HepG2 (cell line): ENCODE results near the gene EPHX1. TPM values are rescaled to one million over a fixed set of nuclear protein-coding genes. Genes with fewer than 3 reads are reported as not detected.

Experiments used
- CBX5 ChIP-seq: sonication (generic); formaldehyde crosslinking; IDR thresholded peaks from 2 replicates; pipeline ENCODE4 v1.4.0; 2020; ENCODE audit warnings: missing genetic modification reagents, borderline replicate concordance
- CREM ChIP-seq, 2 experiments: sonication (generic) in 1 of 2; formaldehyde crosslinking in 1 of 2; IDR thresholded peaks; 2 replicates each; pipeline versions ENCODE4 v1.4.0 to v1.6.1; 2016 to 2020; ENCODE audit warnings: antibody characterized with exemption in 1 of 2, mild to moderate bottlenecking in 1 of 2, missing genetic modification reagents in 1 of 2
- FOSL2 ChIP-seq: sonication (generic); formaldehyde crosslinking; IDR thresholded peaks from 2 replicates; pipeline ENCODE4 v1.4.0; 2020; ENCODE audit warnings: missing genetic modification reagents
- FOXA1 ChIP-seq, 2 experiments: fragments of 450-650 bp in 1 of 2; sonication (generic) in 1 of 2; formaldehyde crosslinking in 1 of 2; IDR thresholded peaks; 2 replicates each; pipeline versions ENCODE4 v1.4.0 to v1.6.1; 2016 to 2020; ENCODE audit warnings: missing genetic modification reagents in 1 of 2
- HDAC2 ChIP-seq: sonication (generic); formaldehyde crosslinking; IDR thresholded peaks from 2 replicates; pipeline ENCODE4 v1.4.0; 2020; ENCODE audit warnings: missing genetic modification reagents
- LCORL ChIP-seq, 2 experiments: fragments of 450-650 bp in 1 of 2; sonication (generic) in 1 of 2; formaldehyde crosslinking in 1 of 2; IDR thresholded peaks; 2 replicates each; pipeline versions ENCODE4 v1.5.0 to v1.6.1; 2017 to 2020; ENCODE audit warnings: antibody characterized with exemption in 1 of 2, missing genetic modification reagents in 1 of 2
- MED1 ChIP-seq: sonication (generic); formaldehyde crosslinking; IDR thresholded peaks from 2 replicates; pipeline ENCODE4 v1.4.0; 2020; ENCODE audit warnings: missing genetic modification reagents
- NFIC ChIP-seq: IDR thresholded peaks from 2 replicates; pipeline ENCODE4 v1.6.1; 2012; ENCODE audit warnings: mild to moderate bottlenecking, low read length, inconsistent platforms
- RARA ChIP-seq: IDR thresholded peaks from 2 replicates; pipeline ENCODE4 v1.6.1; 2016; ENCODE audit warnings: missing genetic modification reagents, missing compliant biosample characterization
- SAFB2 ChIP-seq: sonication (generic); formaldehyde crosslinking; IDR thresholded peaks from 2 replicates; pipeline ENCODE4 v1.5.1; 2020; ENCODE audit warnings: missing genetic modification reagents, low read depth, mild to moderate bottlenecking, borderline replicate concordance
- SP5 ChIP-seq: IDR thresholded peaks from 2 replicates; pipeline ENCODE4 v1.6.1; 2016; ENCODE audit warnings: low read depth, borderline replicate concordance
- ZBTB20 ChIP-seq: sonication (generic); formaldehyde crosslinking; IDR thresholded peaks from 2 replicates; pipeline ENCODE4 v1.8.1; 2023; ENCODE audit warnings: missing genetic modification reagents, low read depth, mild to moderate bottlenecking, borderline replicate concordance
- ZNF263 ChIP-seq: sonication (generic); formaldehyde crosslinking; IDR thresholded peaks from 2 replicates; pipeline ENCODE4 v1.4.0; 2020; ENCODE audit warnings: missing genetic modification reagents
- ZNF337 ChIP-seq: sonication (generic); formaldehyde crosslinking; IDR thresholded peaks from 2 replicates; pipeline ENCODE4 v1.5.1; 2020; ENCODE audit warnings: missing genetic modification reagents, low read depth, mild to moderate bottlenecking, borderline replicate concordance
- ZNF451 ChIP-seq: sonication (generic); formaldehyde crosslinking; IDR thresholded peaks from 2 replicates; pipeline ENCODE4 v1.5.0; 2020; ENCODE audit warnings: mild to moderate bottlenecking, missing genetic modification reagents
- ZNF556 ChIP-seq: sonication (generic); formaldehyde crosslinking; IDR thresholded peaks from 2 replicates; pipeline ENCODE4 v1.4.0; 2020; ENCODE audit warnings: mild to moderate bottlenecking, missing genetic modification reagents, borderline replicate concordance
- ZNF776 ChIP-seq: sonication (generic); formaldehyde crosslinking; IDR thresholded peaks from 2 replicates; pipeline ENCODE4 v1.4.0; 2020; ENCODE audit warnings: mild to moderate bottlenecking, missing genetic modification reagents
- polyA plus RNA-seq, 8 experiments: library from polyadenylated mRNA; depleted of rRNA in 3 of 8; stranded (reverse) in 7 of 8; unstranded in 1 of 8; fragments of >200 nt; fragmentation: Illumina TruSeq in 4 of 8; extraction: Trizol in 4 of 8; gene quantifications; 2 replicates each; pipeline versions ENCODE4 v1.2.1 to v1.2.3, GENCODE V29; 2011 to 2016; ENCODE audit warnings: low read depth in 4 of 8, missing spikeins in 1 of 8, mixed read lengths in 1 of 8; ENCODE audit not compliant: insufficient read depth in 1 of 8
- total RNA-seq, 5 experiments: library from RNA; depleted of rRNA; stranded (reverse); fragments of >200 nt; fragmentation: Illumina TruSeq; extraction: Trizol; gene quantifications; 2 replicates each; pipeline ENCODE4 v1.2.3, GENCODE V29; 2016; ENCODE audit warnings: low read depth in 1 of 5
- TF ChIP-seq, protein P1 (sequence below): sonication (generic); formaldehyde crosslinking; IDR thresholded peaks from 2 replicates; pipeline ENCODE4 v1.5.1; 2020; ENCODE audit warnings: mild to moderate bottlenecking, missing genetic modification reagents, moderate library complexity
- TF ChIP-seq, protein P2 (sequence below): sonication (generic); formaldehyde crosslinking; IDR thresholded peaks from 2 replicates; pipeline ENCODE4 v1.4.0; 2020; ENCODE audit warnings: mild to moderate bottlenecking, missing genetic modification reagents, borderline replicate concordance

Gene EPHX1
- total and polyA plus RNA-seq, 2 of the 13 experiments (the other 11 are each of a cell fraction or from before 2014, with no cell fraction given) = 27.7 to 36.5 TPM

DNA sequence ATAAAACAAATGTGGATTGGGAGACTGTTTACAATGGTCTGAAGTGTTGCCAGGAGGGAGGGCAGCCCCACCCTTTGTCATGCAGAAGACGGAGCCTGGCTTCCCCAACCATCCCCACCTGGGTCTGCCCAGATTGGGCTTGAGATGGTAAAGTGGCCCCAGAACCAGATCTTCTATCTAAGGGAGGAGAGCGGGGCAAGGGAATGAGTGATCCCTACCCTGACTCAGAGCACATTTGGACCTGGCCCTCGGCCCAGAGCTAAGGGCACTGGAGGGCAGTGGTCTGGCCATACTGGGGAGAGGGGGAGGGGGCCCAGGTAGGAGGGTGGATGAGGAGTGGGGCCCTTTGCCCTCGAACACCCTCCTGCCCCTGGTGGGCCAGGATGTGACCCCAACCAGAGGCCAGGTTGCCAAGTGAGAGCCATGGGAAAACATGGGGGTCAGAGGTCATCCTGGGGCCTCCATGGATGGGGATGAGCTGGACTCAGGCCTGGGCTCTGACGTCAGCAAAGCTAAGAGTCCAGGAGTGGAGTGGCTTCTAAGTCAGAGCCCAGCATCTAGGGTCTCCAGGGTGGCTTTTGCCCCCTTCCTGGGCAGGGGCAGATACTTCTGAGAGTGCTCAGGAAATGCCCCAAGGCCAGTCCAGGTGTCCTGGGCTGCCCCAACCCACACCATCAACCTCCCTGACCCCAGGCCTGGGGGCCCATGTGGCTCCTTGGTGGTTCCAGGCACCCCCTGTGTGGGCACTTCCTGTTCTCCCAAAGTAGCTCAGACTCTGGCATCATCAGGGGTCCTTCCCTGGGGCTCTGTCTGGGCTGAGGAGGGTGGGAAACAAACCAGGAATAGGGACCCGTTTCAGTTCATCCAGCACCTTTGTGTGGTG lies 80.7 kb downstream of the EPHX1 start (continued):
- no peak for TF ChIP-seq ZNF337 (CRISPR knock-in tag)
- no peak for TF ChIP-seq FOXA1 (IDR thresholded peaks at IDR 0.05)
- TF ChIP-seq FOXA1 (CRISPR knock-in tag; IDR thresholded peaks at IDR 0.05) = 0 out of 2 replicates have a peak, but pooled peaks have one; percentile 15
- TF ChIP-seq ZNF451 = no peak
- no peak for TF ChIP-seq NFIC
- TF ChIP-seq HDAC2 = peak; percentile 19; the same call in 1 of the 2 replicates
- peak; percentile 90 for TF ChIP-seq RARA (CRISPR knock-in tag)
- TF ChIP-seq ZNF263 (CRISPR knock-in tag) = peak; percentile 60; the same call in 1 of the 2 replicates
- TF ChIP-seq FOSL2 = 0 out of 2 replicates have a peak, but pooled peaks have one; percentile 14
- TF ChIP-seq, protein P1, sequence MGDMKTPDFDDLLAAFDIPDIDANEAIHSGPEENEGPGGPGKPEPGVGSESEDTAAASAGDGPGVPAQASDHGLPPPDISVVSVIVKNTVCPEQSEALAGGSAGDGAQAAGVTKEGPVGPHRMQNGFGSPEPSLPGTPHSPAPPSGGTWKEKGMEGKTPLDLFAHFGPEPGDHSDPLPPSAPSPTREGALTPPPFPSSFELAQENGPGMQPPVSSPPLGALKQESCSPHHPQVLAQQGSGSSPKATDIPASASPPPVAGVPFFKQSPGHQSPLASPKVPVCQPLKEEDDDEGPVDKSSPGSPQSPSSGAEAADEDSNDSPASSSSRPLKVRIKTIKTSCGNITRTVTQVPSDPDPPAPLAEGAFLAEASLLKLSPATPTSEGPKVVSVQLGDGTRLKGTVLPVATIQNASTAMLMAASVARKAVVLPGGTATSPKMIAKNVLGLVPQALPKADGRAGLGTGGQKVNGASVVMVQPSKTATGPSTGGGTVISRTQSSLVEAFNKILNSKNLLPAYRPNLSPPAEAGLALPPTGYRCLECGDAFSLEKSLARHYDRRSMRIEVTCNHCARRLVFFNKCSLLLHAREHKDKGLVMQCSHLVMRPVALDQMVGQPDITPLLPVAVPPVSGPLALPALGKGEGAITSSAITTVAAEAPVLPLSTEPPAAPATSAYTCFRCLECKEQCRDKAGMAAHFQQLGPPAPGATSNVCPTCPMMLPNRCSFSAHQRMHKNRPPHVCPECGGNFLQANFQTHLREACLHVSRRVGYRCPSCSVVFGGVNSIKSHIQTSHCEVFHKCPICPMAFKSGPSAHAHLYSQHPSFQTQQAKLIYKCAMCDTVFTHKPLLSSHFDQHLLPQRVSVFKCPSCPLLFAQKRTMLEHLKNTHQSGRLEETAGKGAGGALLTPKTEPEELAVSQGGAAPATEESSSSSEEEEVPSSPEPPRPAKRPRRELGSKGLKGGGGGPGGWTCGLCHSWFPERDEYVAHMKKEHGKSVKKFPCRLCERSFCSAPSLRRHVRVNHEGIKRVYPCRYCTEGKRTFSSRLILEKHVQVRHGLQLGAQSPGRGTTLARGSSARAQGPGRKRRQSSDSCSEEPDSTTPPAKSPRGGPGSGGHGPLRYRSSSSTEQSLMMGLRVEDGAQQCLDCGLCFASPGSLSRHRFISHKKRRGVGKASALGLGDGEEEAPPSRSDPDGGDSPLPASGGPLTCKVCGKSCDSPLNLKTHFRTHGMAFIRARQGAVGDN = peak; percentile 80
- no peak for TF ChIP-seq ZBTB20 (CRISPR knock-in tag)
- TF ChIP-seq MED1 (CRISPR knock-in tag) = peak; percentile 24; the same call in 1 of the 2 replicates
- TF ChIP-seq ZNF556 (CRISPR knock-in tag) = peak; percentile 9; the same call in 1 of the 2 replicates
- TF ChIP-seq, protein P2, sequence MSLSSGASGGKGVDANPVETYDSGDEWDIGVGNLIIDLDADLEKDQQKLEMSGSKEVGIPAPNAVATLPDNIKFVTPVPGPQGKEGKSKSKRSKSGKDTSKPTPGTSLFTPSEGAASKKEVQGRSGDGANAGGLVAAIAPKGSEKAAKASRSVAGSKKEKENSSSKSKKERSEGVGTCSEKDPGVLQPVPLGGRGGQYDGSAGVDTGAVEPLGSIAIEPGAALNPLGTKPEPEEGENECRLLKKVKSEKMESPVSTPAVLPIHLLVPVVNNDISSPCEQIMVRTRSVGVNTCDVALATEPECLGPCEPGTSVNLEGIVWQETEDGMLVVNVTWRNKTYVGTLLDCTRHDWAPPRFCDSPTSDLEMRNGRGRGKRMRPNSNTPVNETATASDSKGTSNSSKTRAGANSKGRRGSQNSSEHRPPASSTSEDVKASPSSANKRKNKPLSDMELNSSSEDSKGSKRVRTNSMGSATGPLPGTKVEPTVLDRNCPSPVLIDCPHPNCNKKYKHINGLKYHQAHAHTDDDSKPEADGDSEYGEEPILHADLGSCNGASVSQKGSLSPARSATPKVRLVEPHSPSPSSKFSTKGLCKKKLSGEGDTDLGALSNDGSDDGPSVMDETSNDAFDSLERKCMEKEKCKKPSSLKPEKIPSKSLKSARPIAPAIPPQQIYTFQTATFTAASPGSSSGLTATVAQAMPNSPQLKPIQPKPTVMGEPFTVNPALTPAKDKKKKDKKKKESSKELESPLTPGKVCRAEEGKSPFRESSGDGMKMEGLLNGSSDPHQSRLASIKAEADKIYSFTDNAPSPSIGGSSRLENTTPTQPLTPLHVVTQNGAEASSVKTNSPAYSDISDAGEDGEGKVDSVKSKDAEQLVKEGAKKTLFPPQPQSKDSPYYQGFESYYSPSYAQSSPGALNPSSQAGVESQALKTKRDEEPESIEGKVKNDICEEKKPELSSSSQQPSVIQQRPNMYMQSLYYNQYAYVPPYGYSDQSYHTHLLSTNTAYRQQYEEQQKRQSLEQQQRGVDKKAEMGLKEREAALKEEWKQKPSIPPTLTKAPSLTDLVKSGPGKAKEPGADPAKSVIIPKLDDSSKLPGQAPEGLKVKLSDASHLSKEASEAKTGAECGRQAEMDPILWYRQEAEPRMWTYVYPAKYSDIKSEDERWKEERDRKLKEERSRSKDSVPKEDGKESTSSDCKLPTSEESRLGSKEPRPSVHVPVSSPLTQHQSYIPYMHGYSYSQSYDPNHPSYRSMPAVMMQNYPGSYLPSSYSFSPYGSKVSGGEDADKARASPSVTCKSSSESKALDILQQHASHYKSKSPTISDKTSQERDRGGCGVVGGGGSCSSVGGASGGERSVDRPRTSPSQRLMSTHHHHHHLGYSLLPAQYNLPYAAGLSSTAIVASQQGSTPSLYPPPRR = peak; percentile 40; the same call in 1 of the 2 replicates
- no peak for TF ChIP-seq LCORL (IDR thresholded peaks at IDR 0.05)
- TF ChIP-seq LCORL (CRISPR knock-in tag; IDR thresholded peaks at IDR 0.05) = peak; percentile 84
- 0 out of 2 replicates have a peak, but pooled peaks have one; percentile 20 for TF ChIP-seq CBX5 (CRISPR knock-in tag)
- 0 out of 2 replicates have a peak, but pooled peaks have one; percentile 8 for TF ChIP-seq SAFB2 (CRISPR knock-in tag)
- TF ChIP-seq SP5 (CRISPR knock-in tag) = 0 out of 2 replicates have a peak, but pooled peaks have one; percentile 23
- TF ChIP-seq ZNF776 (CRISPR knock-in tag) = no peak
- peak; percentile 72 for TF ChIP-seq CREM (IDR thresholded peaks at IDR 0.05)
- TF ChIP-seq CREM (CRISPR knock-in tag; IDR thresholded peaks at IDR 0.05) = no peak
